Stimulated activated CD4-positive, alpha-beta T cell treated with anti-CD3 and anti-CD28 coated beads, TNF-alpha, amount 100 ng/mL, for 4 hours (primary cell): ENCODE results near the gene LRP3.
"Not testable (repeated sequence)": the region's sequence is repeated elsewhere in the genome, so short reads cannot be mapped to it uniquely, and the experiment has no call there.

Source experiments
- DNase-seq, 3 experiments: peaks; one replicate each; pipeline ENCODE4 v3.0.0-alpha.2; 2020; ENCODE audit warnings: low read depth in 3 of 3

Gene LRP3

GRCh38 chr19:33193865-33194362, at the start of gene LRP3:
Gene LRP3, plus strand, starts transcription at chr19:33194330. Its CDS starts 456 bp downstream, at chr19:33194786.
- no peak for DNase-seq

DNA sequence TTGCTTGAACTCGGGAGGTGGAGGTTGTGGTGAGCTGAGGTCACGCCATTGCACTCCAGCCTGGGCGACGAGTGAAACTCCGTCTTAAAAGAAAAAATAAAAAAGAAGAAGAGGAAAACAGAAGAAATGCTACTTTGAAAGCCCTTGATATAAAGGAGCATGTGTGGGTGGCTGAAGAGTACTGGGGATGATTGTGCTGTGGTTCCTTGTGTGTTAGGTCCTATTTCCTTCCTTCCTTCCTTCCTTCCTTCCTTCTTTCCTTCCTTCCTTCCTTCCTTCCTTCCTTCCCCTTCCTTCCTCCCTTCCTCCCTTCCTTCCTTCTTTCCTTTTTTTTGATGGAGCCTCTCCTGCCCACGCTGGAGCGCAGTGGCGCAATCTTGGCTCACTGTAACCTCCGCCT, 47.9 kb upstream of the LRP3 start:
- DNase-seq, result no peak

DNA sequence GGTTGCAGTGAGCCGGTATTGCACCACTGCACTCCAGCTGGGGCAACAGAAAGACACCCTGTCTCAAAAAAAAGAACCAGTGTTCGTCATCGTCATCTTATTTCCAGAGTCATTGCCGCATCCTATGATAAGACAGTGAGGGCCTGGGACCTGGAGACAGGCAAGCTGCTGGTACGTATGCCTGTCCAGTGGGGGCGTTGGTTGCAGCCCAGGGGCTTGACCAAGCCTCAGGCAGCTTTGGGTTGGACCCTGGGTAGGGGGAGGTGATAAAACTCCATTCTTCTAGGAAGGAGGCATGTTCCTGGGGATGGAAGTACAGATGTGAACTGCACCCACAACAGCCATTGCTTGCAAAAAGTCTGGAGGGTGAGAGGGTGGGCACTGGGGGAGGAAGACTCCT, 46.6 kb upstream of the LRP3 start:
- DNase-seq, result no peak

GRCh38 chr19:33150852-33151518, 43.1 kb upstream of the LRP3 start:
- DNase-seq, result no peak

GRCh38 chr19:33152176-33152575, 42.0 kb upstream of the LRP3 start:
- DNase-seq, result no peak

- not testable (repeated sequence) for DNase-seq
Observed at GRCh38 chr19:33152625-33153024, 41.5 kb upstream of the LRP3 start.

DNA sequence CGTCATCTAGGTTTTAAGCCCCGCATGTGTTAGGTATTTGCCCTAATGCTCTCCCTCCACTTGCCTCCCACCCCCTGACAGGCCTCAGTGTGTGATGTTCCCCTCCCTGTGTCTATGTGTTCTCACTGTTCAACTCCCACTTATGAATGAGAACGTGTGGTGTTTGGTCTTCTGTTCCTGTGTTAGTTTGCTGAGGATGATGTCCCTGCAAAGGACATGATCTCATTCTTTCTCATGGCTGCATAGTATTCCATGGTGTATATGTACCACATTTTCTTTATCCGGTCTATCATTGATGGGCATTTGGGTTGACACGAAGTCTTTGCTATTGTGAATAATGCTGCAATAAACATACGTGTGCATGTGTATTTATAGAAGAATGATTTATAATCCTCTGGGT, 39.8 kb upstream of the LRP3 start:
- not testable (repeated sequence) for DNase-seq

- DNase-seq, result no peak
Observed at GRCh38 chr19:33156334-33156733, 37.8 kb upstream of the LRP3 start.

DNA sequence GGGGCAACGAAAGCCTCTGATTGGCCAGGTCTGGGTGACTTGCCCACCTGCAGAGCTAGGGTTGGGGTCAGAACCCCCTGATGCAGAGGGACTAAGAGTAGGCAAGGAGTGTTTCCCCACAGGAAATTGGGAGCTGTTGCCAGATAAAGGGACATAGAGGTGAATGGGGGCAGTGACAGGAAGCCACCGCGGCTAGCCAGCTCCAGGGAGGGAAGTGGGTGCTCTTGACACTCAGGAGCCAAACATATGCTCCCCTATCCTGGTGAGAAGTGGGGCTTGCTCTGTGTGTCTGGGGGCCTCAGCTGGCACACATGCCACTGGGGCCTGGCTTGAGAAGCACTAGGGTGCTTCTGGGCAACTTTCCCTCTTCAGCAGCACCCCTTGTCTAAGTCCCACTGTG, 36.2 kb upstream of the LRP3 start:
- DNase-seq, result no peak

- DNase-seq, result no peak
Observed at GRCh38 chr19:33158365-33158764, 35.8 kb upstream of the LRP3 start.

- DNase-seq, result no peak
Observed at GRCh38 chr19:33159149-33159548, 35.0 kb upstream of the LRP3 start.

- no peak for DNase-seq
Observed at GRCh38 chr19:33159893-33160292, 34.2 kb upstream of the LRP3 start.

- no peak for DNase-seq
Observed at GRCh38 chr19:33161201-33161600, 32.9 kb upstream of the LRP3 start.

DNA sequence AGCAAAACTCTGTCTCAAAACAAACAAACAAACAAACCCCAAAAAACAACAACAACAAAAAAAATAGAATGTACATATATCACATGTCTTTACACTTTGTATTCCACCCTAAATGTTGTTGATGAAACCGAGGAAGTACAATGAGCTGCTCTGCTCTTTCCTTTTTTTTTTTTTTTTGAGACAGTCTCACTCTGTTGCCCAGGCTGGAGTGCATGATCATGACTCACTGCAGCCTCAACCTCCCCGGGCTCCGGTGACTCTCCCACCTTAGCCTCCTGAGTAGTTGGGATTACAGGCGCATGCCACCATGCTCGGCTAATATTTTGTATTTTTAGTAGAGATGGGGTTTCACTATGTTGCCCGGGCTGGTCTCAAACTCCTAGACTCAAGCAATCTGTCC, 30.6 kb upstream of the LRP3 start:
- no peak for DNase-seq

DNA sequence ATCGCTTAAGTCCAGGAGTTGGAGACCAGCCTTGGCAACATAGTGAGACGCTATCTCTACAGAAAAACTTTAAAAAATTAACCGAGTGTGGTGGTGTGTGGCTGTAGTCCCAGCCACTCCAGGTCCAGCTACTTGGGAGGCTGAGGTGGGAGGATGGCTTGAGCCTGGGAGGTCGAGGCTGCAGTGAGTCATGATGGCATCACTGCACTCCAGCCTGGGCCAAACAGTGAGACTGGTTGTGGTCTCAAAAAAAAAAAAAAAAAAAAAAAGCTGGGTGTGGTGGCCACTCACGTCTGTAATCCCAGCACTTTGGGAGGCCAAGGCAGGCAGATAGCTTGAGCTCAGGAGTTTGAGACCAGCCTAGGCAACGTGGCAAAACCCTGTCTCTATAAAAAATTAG, 28.1 kb upstream of the LRP3 start:
- DNase-seq, result not testable (repeated sequence)

GRCh38 chr19:33167438-33167837, 26.7 kb upstream of the LRP3 start:
- DNase-seq, result no peak

DNA sequence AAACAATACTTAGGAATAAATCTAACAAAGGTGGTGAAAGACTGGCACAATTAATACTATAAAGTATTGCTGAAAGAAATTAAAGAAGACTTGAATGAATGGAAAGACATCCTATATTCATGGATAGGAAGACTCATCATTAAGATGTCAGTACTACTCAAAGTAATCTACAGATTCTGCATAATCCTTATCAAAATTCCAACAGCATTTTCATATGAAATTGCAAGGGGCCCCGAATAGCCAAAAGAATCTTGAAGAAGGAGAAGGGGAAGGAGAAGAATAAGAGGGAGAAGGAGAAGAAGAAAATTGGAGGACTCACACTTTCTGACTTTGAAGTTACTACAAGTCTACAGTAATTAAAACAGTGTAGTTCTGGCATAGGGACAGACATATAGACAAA, 25.6 kb upstream of the LRP3 start:
- DNase-seq, result no peak

DNA sequence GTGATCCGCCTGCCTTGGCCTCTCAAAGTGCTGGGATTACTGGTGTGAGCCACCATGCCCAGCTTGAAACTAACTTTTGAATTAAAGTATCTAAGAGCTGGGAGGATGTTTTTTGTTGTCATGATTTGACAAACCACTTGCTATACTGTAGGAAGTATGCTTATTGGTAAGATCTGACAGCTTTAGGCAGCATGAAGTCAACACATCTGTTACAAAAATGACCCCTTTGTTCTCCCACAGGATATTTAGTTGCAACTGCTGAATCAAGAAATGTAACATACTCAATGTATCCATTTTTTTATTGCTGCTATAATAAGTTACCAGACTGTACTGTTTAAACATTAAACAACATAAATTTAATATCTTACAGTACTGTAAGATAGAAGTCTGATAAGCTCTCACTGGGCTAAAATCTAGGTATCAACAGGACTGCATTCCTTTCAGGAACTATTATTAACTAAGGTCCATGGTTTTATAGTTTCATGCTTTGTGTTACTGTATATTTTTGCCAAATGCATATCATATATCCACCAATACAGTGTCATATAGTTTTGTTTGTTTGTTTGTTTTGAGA, 22.8 kb upstream of the LRP3 start:
- no peak for DNase-seq

- DNase-seq, result no peak
Observed at GRCh38 chr19:33171916-33172359, 22.2 kb upstream of the LRP3 start.

- DNase-seq, result no peak
Observed at GRCh38 chr19:33174186-33174585, 19.9 kb upstream of the LRP3 start.

DNA sequence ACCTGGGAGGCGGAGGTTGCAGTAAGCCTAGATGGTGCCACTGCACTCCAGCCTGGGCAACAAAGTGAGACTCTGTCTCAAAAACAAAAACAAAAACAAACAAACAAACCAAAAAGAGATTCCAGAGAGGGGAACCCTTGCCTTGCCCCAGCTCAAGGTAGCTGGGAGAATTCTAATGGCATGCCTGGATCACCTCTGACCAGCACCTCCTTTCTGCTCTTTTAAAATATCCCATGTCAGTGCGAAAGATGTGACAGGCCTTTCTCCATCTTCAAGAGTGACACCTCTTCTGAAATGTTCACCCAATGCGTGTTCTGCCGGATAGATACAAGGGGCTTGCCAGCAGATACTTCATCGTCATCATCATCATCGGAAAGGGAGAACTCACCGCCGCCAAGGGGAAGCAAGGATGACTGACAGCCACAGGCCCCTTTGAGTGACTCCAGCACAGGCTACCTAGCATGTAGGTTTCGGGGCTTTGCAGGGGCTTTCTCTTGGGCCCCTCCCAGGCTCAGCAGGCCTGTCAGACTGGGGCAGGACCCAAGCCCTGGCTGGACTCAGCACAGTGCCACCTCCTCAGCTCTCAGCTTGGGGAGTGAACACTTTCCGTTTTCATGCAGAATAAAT, 18.9 kb upstream of the LRP3 start:
- no peak for DNase-seq

- peak in 2 of 3 experiments; percentile 7 to 17 for DNase-seq
Observed at GRCh38 chr19:33175886-33176669, 18.1 kb upstream of the LRP3 start.
